Measurements from ENCODE around the gene SERPIND1.

Gene SERPIND1

GRCh38 chr22:20814221-20814808 is 40.4 kb downstream of the SERPIND1 start:
- TF ChIP-seq ZNF10 (tag by site-specific recombination; IDR thresholded peaks at IDR 0.05) (no peak), ZNF19 (tag by site-specific recombination; IDR thresholded peaks at IDR 0.05; ENCODE audit: low read depth) (no peak), ZNF155 (tag by site-specific recombination; IDR thresholded peaks at IDR 0.05) (no peak), ZNF362 (tag by site-specific recombination; IDR thresholded peaks at IDR 0.05) (no peak), ZNF239 (tag by site-specific recombination; IDR thresholded peaks at IDR 0.05) (no peak), KLF7 (tag by site-specific recombination; IDR thresholded peaks at IDR 0.05; ENCODE audit: borderline replicate concordance) (no peak), ZBTB10 (tag by site-specific recombination; IDR thresholded peaks at IDR 0.05) (no peak)
- no peak overlapping the region for H3K4me3 ChIP-seq (ENCODE audit: low read depth, low read length)
- no peak overlapping the region for H3K27ac ChIP-seq (ENCODE audit: extremely low read depth, low read depth, low read length)
- no peaks in the 10 kb centered on the region for H3K4me1 ChIP-seq (ENCODE audit: control insufficient read depth, insufficient read depth, low read length)
- no peaks in the 10 kb centered on the region for H3K9me3 ChIP-seq (ENCODE audit: control insufficient read depth, insufficient read depth, low read depth, low read length)
- ChIA-PET POLR2A (no interaction called here), CTCF (interaction anchor here (0.7 to 1.5 kb wide), 4 partner anchors 9 to 289 kb away, joined by 3 to 4 read pairs (median 3); no protein-coding TSS in a partner anchor)
- peaks cover 24 to 84% of the 10 kb centered on the region in 2 experiments for H3K36me3 ChIP-seq (ENCODE audit: control insufficient read depth in 2 of 2, insufficient read depth in 1 of 2, low read length in 2 of 2)

GRCh38 chr22:20815477-20816050 is 41.7 kb downstream of the SERPIND1 start:
- ChIA-PET POLR2A (interaction anchor here (0.6 kb wide), 1 partner anchor 34 kb away, joined by 3 read pairs; no protein-coding TSS in a partner anchor), CTCF (no interaction called here)
- no peak overlapping the region for H3K4me3 ChIP-seq (ENCODE audit: low read depth, low read length)
- H3K36me3 ChIP-seq (ENCODE audit: control insufficient read depth in 2 of 2, insufficient read depth in 1 of 2, low read length in 2 of 2), result peaks cover 24 to 85% of the 10 kb centered on the region in 2 experiments
- no peak overlapping the region for H3K27ac ChIP-seq (ENCODE audit: extremely low read depth, low read depth, low read length)
- peak; percentile 48; the same call in 1 of the 2 replicates for TF ChIP-seq PRDM4 (tag by site-specific recombination; IDR thresholded peaks at IDR 0.05)
- no peak for TF ChIP-seq ZBTB8A (tag by site-specific recombination; IDR thresholded peaks at IDR 0.05)
- H3K4me1 ChIP-seq (ENCODE audit: control insufficient read depth, insufficient read depth, low read length), result no peaks in the 10 kb centered on the region
- no peaks in the 10 kb centered on the region for H3K9me3 ChIP-seq (ENCODE audit: control insufficient read depth, insufficient read depth, low read depth, low read length)

GRCh38 chr22:20816559-20816958 is 42.6 kb downstream of the SERPIND1 start:
- ChIA-PET CTCF (no interaction called here), POLR2A (no interaction called here)
- H3K4me1 ChIP-seq (ENCODE audit: control insufficient read depth, insufficient read depth, low read length), result no peaks in the 10 kb centered on the region
- no peak for TF ChIP-seq ZNF510 (tag by site-specific recombination; IDR thresholded peaks at IDR 0.05; ENCODE audit: insufficient replicate concordance)
- TF ChIP-seq ZNF777 (tag by site-specific recombination; IDR thresholded peaks at IDR 0.05; ENCODE audit: borderline replicate concordance), result no peak
- TF ChIP-seq SP7 (tag by site-specific recombination; IDR thresholded peaks at IDR 0.05), result no peak
- no peak for TF ChIP-seq INSM2 (tag by site-specific recombination; IDR thresholded peaks at IDR 0.05)
- no peak for TF ChIP-seq PRDM2 (tag by site-specific recombination; IDR thresholded peaks at IDR 0.05; ENCODE audit: borderline replicate concordance)
- no peaks in the 10 kb centered on the region for H3K9me3 ChIP-seq (ENCODE audit: control insufficient read depth, insufficient read depth, low read depth, low read length)
- H3K4me3 ChIP-seq (ENCODE audit: low read depth, low read length), result no peak overlapping the region
- peaks cover 24 to 81% of the 10 kb centered on the region in 2 experiments for H3K36me3 ChIP-seq (ENCODE audit: control insufficient read depth in 2 of 2, insufficient read depth in 1 of 2, low read length in 2 of 2)
- H3K27ac ChIP-seq (ENCODE audit: extremely low read depth, low read depth, low read length), result no peak overlapping the region

Data from HEK293 (cell line).